Lower leg skin (tissue), 3 donors: ENCODE results near the gene PTBP3.
A peak's percentile ranks its signal among the peaks of the same experiment; 100 is the strongest.

Experiments used
- CTCF ChIP-seq, 3 donors: fragments of 450-650 bp; IDR thresholded peaks; one replicate each; pipeline ENCODE4 v1.5.1; 2016; ENCODE audit warnings: antibody characterized with exemption in 3 of 3, mild to moderate bottlenecking in 3 of 3, moderate library complexity in 2 of 3
- POLR2A ChIP-seq, 2 donors: fragments of 450-650 bp; IDR thresholded peaks; one replicate each; pipeline ENCODE4 v1.6.1; 2016 to 2017; ENCODE audit warnings: antibody characterized with exemption in 2 of 2, mild to moderate bottlenecking in 1 of 2, moderate library complexity in 1 of 2

- TF ChIP-seq CTCF (IDR thresholded peaks at IDR 0.05) (no peak), POLR2A (IDR thresholded peaks at IDR 0.05) (peak in 1 of 2 donors; percentile 28)
These were observed 46.0 kb upstream of the PTBP3 start for GRCh38 chr9:112379177-112380101.
